AML-193 (cell line): ENCODE results near the gene TAF11L14.
"Not testable (repeated sequence)": the region's sequence is repeated elsewhere in the genome, so short reads cannot be mapped to it uniquely, and the experiment has no call there.

Experiments used
- DNase-seq, 2 experiments: peaks; one replicate each; lab custom pipeline; 2025; lab: John Stamatoyannopoulos, UW

TAF11L14 gene

GRCh38 chr5:17634160-17634559 is at the start of gene TAF11L14:
Gene TAF11L14, plus strand, starts transcription at chr5:17634460.
- DNase-seq: no peak

- not testable (repeated sequence) for DNase-seq
Observed at GRCh38 chr5:17585658-17586057, 48.6 kb upstream of the TAF11L14 start, which contains the start of gene TAF11L7. Gene TAF11L7, minus strand, starts transcription at chr5:17585758.

- DNase-seq: not testable (repeated sequence)
Observed at GRCh38 chr5:17590860-17591259, 43.4 kb upstream of the TAF11L14 start, which contains the start of gene TAF11L8. Gene TAF11L8, minus strand, starts transcription at chr5:17590960.

- not testable (repeated sequence) for DNase-seq
Observed at GRCh38 chr5:17594255-17594654, 40.0 kb upstream of the TAF11L14 start, which contains the start of gene TAF11L9. Gene TAF11L9, minus strand, starts transcription at chr5:17594394.

- not testable (repeated sequence) for DNase-seq
Observed at GRCh38 chr5:17597728-17598127, 36.5 kb upstream of the TAF11L14 start, which contains the start of gene TAF11L10. Gene TAF11L10, minus strand, starts transcription at chr5:17597828.

- DNase-seq: not testable (repeated sequence)
Observed at GRCh38 chr5:17603880-17604279, 30.4 kb upstream of the TAF11L14 start, which contains the start of gene TAF11L11. Gene TAF11L11, plus strand, starts transcription at chr5:17604183.

GRCh38 chr5:17604951-17605350 is 29.3 kb upstream of the TAF11L14 start:
- DNase-seq: no peak

GRCh38 chr5:17607461-17607860 is 26.8 kb upstream of the TAF11L14 start:
- DNase-seq: not testable (repeated sequence)

- not testable (repeated sequence) for DNase-seq
Observed at GRCh38 chr5:17610092-17610491, 24.2 kb upstream of the TAF11L14 start, which contains the start of gene TAF11L12. Gene TAF11L12, plus strand, starts transcription at chr5:17610392.

GRCh38 chr5:17614872-17615605 is 19.2 kb upstream of the TAF11L14 start:
- no peak for DNase-seq

- no peak for DNase-seq
Observed at GRCh38 chr5:17619354-17619753, 14.9 kb upstream of the TAF11L14 start.

GRCh38 chr5:17620627-17621026 is 13.6 kb upstream of the TAF11L14 start:
- DNase-seq: no peak

GRCh38 chr5:17625686-17626085 is 8.6 kb upstream of the TAF11L14 start:
- no peak for DNase-seq

GRCh38 chr5:17631788-17632187 is 2.5 kb upstream of the TAF11L14 start, which contains the start of gene TAF11L13:
Gene TAF11L13, plus strand, starts transcription at chr5:17632088.
- not testable (repeated sequence) for DNase-seq

GRCh38 chr5:17649232-17649631 is 15.0 kb downstream of the TAF11L14 start:
- not testable (repeated sequence) for DNase-seq

- not testable (repeated sequence) for DNase-seq
Observed at GRCh38 chr5:17655201-17655759, 21.0 kb downstream of the TAF11L14 start.

GRCh38 chr5:17655921-17656320 is 21.7 kb downstream of the TAF11L14 start:
- DNase-seq: no peak

GRCh38 chr5:17663182-17663581 is 28.9 kb downstream of the TAF11L14 start:
- no peak for DNase-seq

GRCh38 chr5:17665836-17666235 is 31.6 kb downstream of the TAF11L14 start:
- DNase-seq: no peak

- no peak for DNase-seq
Observed at GRCh38 chr5:17666726-17667235, 32.5 kb downstream of the TAF11L14 start.

- DNase-seq: no peak
Observed at GRCh38 chr5:17670353-17670752, 36.1 kb downstream of the TAF11L14 start.

GRCh38 chr5:17678751-17679324 is 44.6 kb downstream of the TAF11L14 start:
- DNase-seq: no peak
